GM23338 (cell line): ENCODE results near the gene YIPF3. TPM values are rescaled to one million over a fixed set of nuclear protein-coding genes. Genes with fewer than 3 reads are reported as not detected.
A peak's percentile ranks its signal among the peaks of the same experiment; 100 is the strongest.

Source experiments
- ATAC-seq: fragments of 200-7000 bp; cut with Tn5 transposase; 3 replicates; pipeline ENCODE4 v1.9.1; 2020
- DNase-seq: peaks from one replicate; pipeline ENCODE4 v3.0.0-alpha.2; 2015; ENCODE audit warnings: low spot score
- H2AFZ ChIP-seq: fragments of 200-600 bp; sonication (generic); 2 replicates; pipeline ENCODE4 v1.8.0; 2016; ENCODE audit warnings: antibody characterized with exemption, mild to moderate bottlenecking, moderate library complexity
- H3F3A ChIP-seq: fragments of 200-600 bp; sonication (generic); replicated peaks from 2 replicates; pipeline ENCODE4 v1.8.0; 2017; ENCODE audit warnings: antibody characterized with exemption, mixed run types, low read depth
- H3K27ac ChIP-seq: fragments of 200-600 bp; sonication (generic); 2 replicates; pipeline ENCODE4 v1.6.1; 2016; ENCODE audit warnings: low read depth
- H3K27me3 ChIP-seq: fragments of 200-600 bp; sonication (generic); 2 replicates; pipeline ENCODE4 v1.8.0; 2016; ENCODE audit warnings: mild to moderate bottlenecking, mixed run types, moderate library complexity; ENCODE audit not compliant: insufficient read depth
- H3K36me3 ChIP-seq: fragments of 200-600 bp; sonication (generic); 2 replicates; pipeline ENCODE4 v1.8.0; 2016; ENCODE audit warnings: mild to moderate bottlenecking; ENCODE audit not compliant: insufficient read depth
- H3K4me1 ChIP-seq: fragments of 200-600 bp; sonication (generic); 2 replicates; pipeline ENCODE4 v1.8.0; 2016; ENCODE audit warnings: mild to moderate bottlenecking, moderate library complexity; ENCODE audit not compliant: insufficient read depth
- H3K4me2 ChIP-seq: fragments of 200-600 bp; sonication (generic); 2 replicates; pipeline ENCODE4 v1.7.1; 2017; ENCODE audit warnings: mixed run types
- H3K4me3 ChIP-seq: fragments of 200-600 bp; sonication (generic); 2 replicates; pipeline ENCODE4 v1.6.1; 2016; ENCODE audit warnings: mixed run types
- H3K79me2 ChIP-seq: fragments of 200-600 bp; sonication (generic); replicated peaks from 2 replicates; pipeline ENCODE4 v1.8.0; 2017; ENCODE audit warnings: mild to moderate bottlenecking; ENCODE audit not compliant: insufficient read depth
- H3K9me2 ChIP-seq: fragments of 200-600 bp; sonication (generic); 2 replicates; pipeline ENCODE4 v1.8.0; 2017; ENCODE audit not compliant: insufficient read depth
- H4K20me1 ChIP-seq: fragments of 200-600 bp; sonication (generic); replicated peaks from 2 replicates; pipeline ENCODE4 v1.8.0; 2017; ENCODE audit warnings: mild to moderate bottlenecking; ENCODE audit not compliant: insufficient read depth
- H3K27ac Mint-ChIP-seq: 2 replicates; pipeline ENCODE4 v1.8.0; 2020; ENCODE audit warnings: inconsistent platforms, mild to moderate bottlenecking, moderate library complexity, mixed read lengths
- H3K27me3 Mint-ChIP-seq: 3 replicates; pipeline ENCODE4 v1.8.0; 2022; ENCODE audit warnings: low read depth, mild to moderate bottlenecking, moderate library complexity, mixed read lengths, inconsistent platforms; ENCODE audit not compliant: insufficient read depth, poor library complexity
- H3K36me3 Mint-ChIP-seq: 3 replicates; pipeline ENCODE4 v1.8.0; 2021; ENCODE audit warnings: low read depth, mild to moderate bottlenecking, inconsistent platforms, moderate library complexity, mixed read lengths
- H3K4me1 Mint-ChIP-seq: 3 replicates; pipeline ENCODE4 v1.8.0; 2020; ENCODE audit warnings: mild to moderate bottlenecking, inconsistent platforms, mixed read lengths
- H3K4me3 Mint-ChIP-seq: 3 replicates; pipeline ENCODE4 v1.8.0; 2021; ENCODE audit warnings: moderate library complexity, mild to moderate bottlenecking, inconsistent platforms, mixed read lengths
- H3K9me3 Mint-ChIP-seq: 3 replicates; pipeline ENCODE4 v1.8.0; 2020; ENCODE audit warnings: moderate library complexity, mild to moderate bottlenecking, inconsistent platforms, mixed read lengths
- CREB1 ChIP-seq: fragments of 250-450 bp; sonication (Bioruptor Pico); IDR thresholded peaks from 2 replicates; pipeline ENCODE4 v1.5.0; 2020; ENCODE audit warnings: low read depth, mild to moderate bottlenecking, moderate library complexity
- CTCF ChIP-seq, 2 experiments: fragments of 200-600 bp in 1 of 2; sonication (generic) in 1 of 2; conservative IDR thresholded peaks; 2 replicates each; pipeline versions ENCODE4 v1.5.1 to v1.6.1; 2016 to 2017; ENCODE audit warnings: antibody characterized with exemption in 2 of 2, low read depth in 2 of 2, mild to moderate bottlenecking in 2 of 2, moderate library complexity in 1 of 2
- EZH2 ChIP-seq: fragments of 200-600 bp; sonication (generic); IDR thresholded peaks from one replicate; pipeline ENCODE4 v1.8.0; 2017; ENCODE audit warnings: antibody characterized with exemption, mild to moderate bottlenecking, low read depth; ENCODE audit not compliant: unreplicated experiment
- EZH2phosphoT487 ChIP-seq: fragments of 200-600 bp; sonication (generic); IDR thresholded peaks from one replicate; pipeline ENCODE4 v1.8.1; 2018; ENCODE audit warnings: antibody characterized with exemption; ENCODE audit not compliant: unreplicated experiment
- JUNB ChIP-seq: IDR thresholded peaks from one replicate; pipeline ENCODE4 v1.6.1; 2016; ENCODE audit warnings: antibody characterized with exemption; ENCODE audit not compliant: unreplicated experiment
- NANOG ChIP-seq: IDR thresholded peaks from 2 replicates; pipeline ENCODE4 v1.6.1; 2016; ENCODE audit warnings: antibody characterized with exemption, borderline replicate concordance
- POLR2AphosphoS5 ChIP-seq: IDR thresholded peaks from 2 replicates; pipeline ENCODE4 v1.6.1; 2016; ENCODE audit warnings: antibody characterized with exemption, low read depth
- REST ChIP-seq: IDR thresholded peaks from one replicate; pipeline ENCODE4 v1.6.1; 2018; ENCODE audit warnings: antibody characterized with exemption; ENCODE audit not compliant: unreplicated experiment
- STAT1 ChIP-seq: IDR thresholded peaks from one replicate; pipeline ENCODE4 v1.6.1; 2016; ENCODE audit warnings: antibody characterized with exemption; ENCODE audit not compliant: unreplicated experiment
- ZNF114 ChIP-seq: fragments of 250-450 bp; sonication (Bioruptor Pico); IDR thresholded peaks from 2 replicates; pipeline ENCODE4 v1.5.0; 2020; ENCODE audit warnings: mild to moderate bottlenecking, moderate library complexity
- ZNF331 ChIP-seq: fragments of 250-450 bp; sonication (Bioruptor Pico); IDR thresholded peaks from 2 replicates; pipeline ENCODE4 v1.5.0; 2020; ENCODE audit warnings: low read depth, mild to moderate bottlenecking, moderate library complexity
- polyA plus RNA-seq: library from polyadenylated mRNA; unstranded; fragments of >200 nt; fragmentation: Nextera tagmentation; extraction: Ambion mirVana; gene quantifications from 2 replicates; pipeline ENCODE4 v1.2.1, GENCODE V29; 2016
- total RNA-seq: library from RNA; depleted of rRNA; stranded (reverse); fragments of >200 nt; shearing (Covaris generic); gene quantifications from 2 replicates; pipeline ENCODE4 v1.2.3, GENCODE V29; 2014
- TF ChIP-seq, protein P1 (sequence below): fragments of 250-450 bp; sonication (Bioruptor Pico); IDR thresholded peaks from 2 replicates; pipeline ENCODE4 v1.5.0; 2020; ENCODE audit warnings: mild to moderate bottlenecking, moderate library complexity
- TF ChIP-seq, protein P2 (sequence below): IDR thresholded peaks from 2 replicates; pipeline ENCODE4 v1.6.1; 2016; ENCODE audit warnings: antibody characterized with exemption

The YIPF3 gene
- total and polyA plus RNA-seq, 2 experiments from 2014 or later = 64.4 to 94.3 TPM

- DNase-seq (no peak), ATAC-seq (no peak)
- Histone ChIP-seq H3K36me3 (no peaks in the 10 kb centered on the region), H3K4me3 (no peak overlapping the region), H3K27me3 (no peaks in the 10 kb centered on the region), H3K4me1 (peaks cover 7% of the 10 kb centered on the region), H3K9me2 (no peaks in the 10 kb centered on the region), H3K27ac (no peak overlapping the region), H4K20me1 (peaks cover 46% of the 10 kb centered on the region), H3K79me2 (peaks cover 75% of the 10 kb centered on the region), H2AFZ (no peak overlapping the region), H3F3A (no peaks in the 10 kb centered on the region), H3K4me2 (no peak overlapping the region)
- Mint-ChIP-seq H3K36me3 (peaks cover 7% of the 10 kb centered on the region; the same call in 2 of the 3 replicates), H3K4me1 (peaks cover 24% of the 10 kb centered on the region), H3K27ac (peak overlapping the region; percentile 61), H3K9me3 (no peaks in the 10 kb centered on the region), H3K27me3 (peaks cover 7% of the 10 kb centered on the region), H3K4me3 (no peak overlapping the region)
- no peak for TF ChIP-seq STAT1
- TF ChIP-seq CREB1 (CRISPR knock-in tag) = no peak
- TF ChIP-seq, protein P1, sequence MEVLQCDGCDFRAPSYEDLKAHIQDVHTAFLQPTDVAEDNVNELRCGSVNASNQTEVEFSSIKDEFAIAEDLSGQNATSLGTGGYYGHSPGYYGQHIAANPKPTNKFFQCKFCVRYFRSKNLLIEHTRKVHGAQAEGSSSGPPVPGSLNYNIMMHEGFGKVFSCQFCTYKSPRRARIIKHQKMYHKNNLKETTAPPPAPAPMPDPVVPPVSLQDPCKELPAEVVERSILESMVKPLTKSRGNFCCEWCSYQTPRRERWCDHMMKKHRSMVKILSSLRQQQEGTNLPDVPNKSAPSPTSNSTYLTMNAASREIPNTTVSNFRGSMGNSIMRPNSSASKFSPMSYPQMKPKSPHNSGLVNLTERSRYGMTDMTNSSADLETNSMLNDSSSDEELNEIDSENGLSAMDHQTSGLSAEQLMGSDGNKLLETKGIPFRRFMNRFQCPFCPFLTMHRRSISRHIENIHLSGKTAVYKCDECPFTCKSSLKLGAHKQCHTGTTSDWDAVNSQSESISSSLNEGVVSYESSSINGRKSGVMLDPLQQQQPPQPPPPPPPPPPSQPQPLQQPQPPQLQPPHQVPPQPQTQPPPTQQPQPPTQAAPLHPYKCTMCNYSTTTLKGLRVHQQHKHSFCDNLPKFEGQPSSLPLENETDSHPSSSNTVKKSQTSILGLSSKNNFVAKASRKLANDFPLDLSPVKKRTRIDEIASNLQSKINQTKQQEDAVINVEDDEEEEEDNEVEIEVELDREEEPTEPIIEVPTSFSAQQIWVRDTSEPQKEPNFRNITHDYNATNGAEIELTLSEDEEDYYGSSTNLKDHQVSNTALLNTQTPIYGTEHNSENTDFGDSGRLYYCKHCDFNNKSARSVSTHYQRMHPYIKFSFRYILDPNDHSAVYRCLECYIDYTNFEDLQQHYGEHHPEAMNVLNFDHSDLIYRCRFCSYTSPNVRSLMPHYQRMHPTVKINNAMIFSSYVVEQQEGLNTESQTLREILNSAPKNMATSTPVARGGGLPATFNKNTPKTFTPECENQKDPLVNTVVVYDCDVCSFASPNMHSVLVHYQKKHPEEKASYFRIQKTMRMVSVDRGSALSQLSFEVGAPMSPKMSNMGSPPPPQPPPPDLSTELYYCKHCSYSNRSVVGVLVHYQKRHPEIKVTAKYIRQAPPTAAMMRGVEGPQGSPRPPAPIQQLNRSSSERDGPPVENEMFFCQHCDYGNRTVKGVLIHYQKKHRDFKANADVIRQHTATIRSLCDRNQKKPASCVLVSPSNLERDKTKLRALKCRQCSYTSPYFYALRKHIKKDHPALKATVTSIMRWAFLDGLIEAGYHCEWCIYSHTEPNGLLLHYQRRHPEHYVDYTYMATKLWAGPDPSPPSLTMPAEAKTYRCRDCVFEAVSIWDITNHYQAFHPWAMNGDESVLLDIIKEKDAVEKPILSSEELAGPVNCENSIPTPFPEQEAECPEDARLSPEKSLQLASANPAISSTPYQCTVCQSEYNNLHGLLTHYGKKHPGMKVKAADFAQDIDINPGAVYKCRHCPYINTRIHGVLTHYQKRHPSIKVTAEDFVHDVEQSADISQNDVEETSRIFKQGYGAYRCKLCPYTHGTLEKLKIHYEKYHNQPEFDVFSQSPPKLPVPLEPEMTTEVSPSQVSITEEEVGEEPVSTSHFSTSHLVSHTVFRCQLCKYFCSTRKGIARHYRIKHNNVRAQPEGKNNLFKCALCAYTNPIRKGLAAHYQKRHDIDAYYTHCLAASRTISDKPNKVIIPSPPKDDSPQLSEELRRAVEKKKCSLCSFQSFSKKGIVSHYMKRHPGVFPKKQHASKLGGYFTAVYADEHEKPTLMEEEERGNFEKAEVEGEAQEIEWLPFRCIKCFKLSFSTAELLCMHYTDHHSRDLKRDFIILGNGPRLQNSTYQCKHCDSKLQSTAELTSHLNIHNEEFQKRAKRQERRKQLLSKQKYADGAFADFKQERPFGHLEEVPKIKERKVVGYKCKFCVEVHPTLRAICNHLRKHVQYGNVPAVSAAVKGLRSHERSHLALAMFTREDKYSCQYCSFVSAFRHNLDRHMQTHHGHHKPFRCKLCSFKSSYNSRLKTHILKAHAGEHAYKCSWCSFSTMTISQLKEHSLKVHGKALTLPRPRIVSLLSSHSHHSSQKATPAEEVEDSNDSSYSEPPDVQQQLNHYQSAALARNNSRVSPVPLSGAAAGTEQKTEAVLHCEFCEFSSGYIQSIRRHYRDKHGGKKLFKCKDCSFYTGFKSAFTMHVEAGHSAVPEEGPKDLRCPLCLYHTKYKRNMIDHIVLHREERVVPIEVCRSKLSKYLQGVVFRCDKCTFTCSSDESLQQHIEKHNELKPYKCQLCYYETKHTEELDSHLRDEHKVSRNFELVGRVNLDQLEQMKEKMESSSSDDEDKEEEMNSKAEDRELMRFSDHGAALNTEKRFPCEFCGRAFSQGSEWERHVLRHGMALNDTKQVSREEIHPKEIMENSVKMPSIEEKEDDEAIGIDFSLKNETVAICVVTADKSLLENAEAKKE (CRISPR knock-in tag) = no peak
- no peak for TF ChIP-seq EZH2phosphoT487
- TF ChIP-seq JUNB = no peak
- TF ChIP-seq CTCF (conservative IDR thresholded peaks at IDR 0.05; ENCODE audit: low read depth in 2 of 2) = no peak
- no peak for TF ChIP-seq EZH2
- TF ChIP-seq ZNF331 (CRISPR knock-in tag) = no peak
- TF ChIP-seq, protein P2, sequence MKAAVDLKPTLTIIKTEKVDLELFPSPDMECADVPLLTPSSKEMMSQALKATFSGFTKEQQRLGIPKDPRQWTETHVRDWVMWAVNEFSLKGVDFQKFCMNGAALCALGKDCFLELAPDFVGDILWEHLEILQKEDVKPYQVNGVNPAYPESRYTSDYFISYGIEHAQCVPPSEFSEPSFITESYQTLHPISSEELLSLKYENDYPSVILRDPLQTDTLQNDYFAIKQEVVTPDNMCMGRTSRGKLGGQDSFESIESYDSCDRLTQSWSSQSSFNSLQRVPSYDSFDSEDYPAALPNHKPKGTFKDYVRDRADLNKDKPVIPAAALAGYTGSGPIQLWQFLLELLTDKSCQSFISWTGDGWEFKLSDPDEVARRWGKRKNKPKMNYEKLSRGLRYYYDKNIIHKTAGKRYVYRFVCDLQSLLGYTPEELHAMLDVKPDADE = no peak
- TF ChIP-seq REST = no peak
- no peak for TF ChIP-seq NANOG
- no peak for TF ChIP-seq POLR2AphosphoS5
- no peak for TF ChIP-seq ZNF114 (CRISPR knock-in tag)
Measured at GRCh38 chr6:43488667-43489276, 28.0 kb downstream of the YIPF3 start.
